ENCODE results near the gene ZDHHC4. TPM values are rescaled to one million over a fixed set of nuclear protein-coding genes. Genes with fewer than 3 reads are reported as not detected.

The ZDHHC4 gene
- total and polyA plus RNA-seq, 2 of the 8 experiments (the other 6 are each of a cell fraction or from before 2014, with no cell fraction given): 50.2 to 171 TPM

DNA sequence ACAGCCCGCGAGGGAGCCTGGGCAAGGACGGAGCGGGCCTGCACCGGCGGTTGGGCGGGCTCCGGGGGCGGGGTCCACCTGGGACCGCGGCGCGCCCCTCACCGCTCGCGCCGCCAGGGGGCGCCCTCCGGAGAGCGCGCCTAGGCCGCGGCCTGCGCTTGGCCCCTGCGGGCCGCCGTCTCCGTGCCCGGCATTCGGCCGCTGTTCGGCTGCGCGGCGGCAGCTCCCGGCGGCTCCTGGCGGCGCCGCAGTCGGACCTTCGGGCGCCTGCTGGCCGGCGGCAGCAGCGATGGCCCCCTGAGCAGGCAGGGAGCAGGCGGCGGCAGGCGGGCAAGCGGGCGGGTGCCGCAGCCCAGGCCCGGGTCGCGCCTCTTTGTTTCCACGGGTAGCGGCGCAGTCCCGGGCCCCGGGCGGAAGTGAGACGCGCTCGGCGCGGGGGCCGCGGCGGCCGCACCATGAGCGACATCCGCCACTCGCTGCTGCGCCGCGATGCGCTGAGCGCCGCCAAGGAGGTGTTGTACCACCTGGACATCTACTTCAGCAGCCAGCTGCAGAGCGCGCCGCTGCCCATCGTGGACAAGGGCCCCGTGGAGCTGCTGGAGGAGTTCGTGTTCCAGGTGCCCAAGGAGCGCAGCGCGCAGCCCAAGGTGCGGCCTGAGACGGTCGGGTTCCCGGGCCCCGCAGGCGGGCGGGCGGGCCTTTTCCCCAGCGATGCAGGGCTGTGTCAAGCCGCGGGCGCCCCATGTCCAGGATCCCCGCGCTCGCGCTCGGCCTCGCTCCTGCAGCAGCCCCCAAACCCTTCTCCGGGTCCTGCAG, 12.8 kb downstream of the ZDHHC4 start, which contains the start of gene INTS15 (continued):
- TF ChIP-seq CHD1 (IDR thresholded peaks at IDR 0.05; ENCODE audit: low read depth, low read length) (no peak), SP1 (IDR thresholded peaks at IDR 0.05; ENCODE audit: low read depth, low read length) (no peak), KDM5A (IDR thresholded peaks at IDR 0.05; ENCODE audit: low read length) (no peak), POU5F1 (IDR thresholded peaks at IDR 0.05; ENCODE audit: low read depth, low read length) (no peak), JUN (IDR thresholded peaks at IDR 0.05; ENCODE audit: low read depth, low read length) (no peak), CHD7 (IDR thresholded peaks at IDR 0.05; ENCODE audit: insufficient replicate concordance, low read length) (no peak), NANOG (IDR thresholded peaks at IDR 0.05; ENCODE audit: insufficient read depth, low read depth, low read length, poor library complexity, severe bottlenecking) (no peak), ASH2L (IDR thresholded peaks at IDR 0.05; ENCODE audit: low read length) (no peak)

Data from H1 (cell line).